GM10266 (cell line): ENCODE measurements around the gene AMIGO2.

Experiments
- DNase-seq: peaks from one replicate; pipeline ENCODE4 v3.0.0; 2012; ENCODE audit errors: extremely low spot score
- TF ChIP-seq, protein P1 (sequence below): IDR thresholded peaks from 2 replicates; pipeline ENCODE4 v1.5.1; 2012; ENCODE audit warnings: mild to moderate bottlenecking, low read depth; ENCODE audit not compliant: control insufficient read depth, insufficient read depth; ENCODE audit errors: missing control alignments

The AMIGO2 gene

DNA sequence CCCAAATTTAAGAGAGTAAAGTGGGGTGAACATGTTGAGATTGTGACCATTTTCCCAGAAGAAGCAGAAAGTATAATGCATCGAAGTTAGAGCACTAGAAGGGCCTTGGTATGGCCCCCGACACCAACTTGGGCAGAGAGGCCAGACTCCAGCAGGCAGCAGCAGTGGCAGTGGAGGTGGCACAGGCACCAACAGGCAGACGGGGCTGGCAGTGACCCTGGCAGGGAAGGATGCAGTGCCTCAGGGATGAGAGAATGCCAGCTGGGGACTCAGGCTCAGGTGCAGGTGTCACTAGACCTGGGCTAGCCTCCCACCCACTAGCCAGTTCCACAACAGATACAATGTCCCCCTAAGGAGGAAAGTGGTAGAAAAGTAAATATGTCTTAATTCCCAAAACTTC, 27.7 kb upstream of the AMIGO2 start:
- TF ChIP-seq, protein P1, sequence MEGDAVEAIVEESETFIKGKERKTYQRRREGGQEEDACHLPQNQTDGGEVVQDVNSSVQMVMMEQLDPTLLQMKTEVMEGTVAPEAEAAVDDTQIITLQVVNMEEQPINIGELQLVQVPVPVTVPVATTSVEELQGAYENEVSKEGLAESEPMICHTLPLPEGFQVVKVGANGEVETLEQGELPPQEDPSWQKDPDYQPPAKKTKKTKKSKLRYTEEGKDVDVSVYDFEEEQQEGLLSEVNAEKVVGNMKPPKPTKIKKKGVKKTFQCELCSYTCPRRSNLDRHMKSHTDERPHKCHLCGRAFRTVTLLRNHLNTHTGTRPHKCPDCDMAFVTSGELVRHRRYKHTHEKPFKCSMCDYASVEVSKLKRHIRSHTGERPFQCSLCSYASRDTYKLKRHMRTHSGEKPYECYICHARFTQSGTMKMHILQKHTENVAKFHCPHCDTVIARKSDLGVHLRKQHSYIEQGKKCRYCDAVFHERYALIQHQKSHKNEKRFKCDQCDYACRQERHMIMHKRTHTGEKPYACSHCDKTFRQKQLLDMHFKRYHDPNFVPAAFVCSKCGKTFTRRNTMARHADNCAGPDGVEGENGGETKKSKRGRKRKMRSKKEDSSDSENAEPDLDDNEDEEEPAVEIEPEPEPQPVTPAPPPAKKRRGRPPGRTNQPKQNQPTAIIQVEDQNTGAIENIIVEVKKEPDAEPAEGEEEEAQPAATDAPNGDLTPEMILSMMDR, result no peak
- DNase-seq, result no peak

DNA sequence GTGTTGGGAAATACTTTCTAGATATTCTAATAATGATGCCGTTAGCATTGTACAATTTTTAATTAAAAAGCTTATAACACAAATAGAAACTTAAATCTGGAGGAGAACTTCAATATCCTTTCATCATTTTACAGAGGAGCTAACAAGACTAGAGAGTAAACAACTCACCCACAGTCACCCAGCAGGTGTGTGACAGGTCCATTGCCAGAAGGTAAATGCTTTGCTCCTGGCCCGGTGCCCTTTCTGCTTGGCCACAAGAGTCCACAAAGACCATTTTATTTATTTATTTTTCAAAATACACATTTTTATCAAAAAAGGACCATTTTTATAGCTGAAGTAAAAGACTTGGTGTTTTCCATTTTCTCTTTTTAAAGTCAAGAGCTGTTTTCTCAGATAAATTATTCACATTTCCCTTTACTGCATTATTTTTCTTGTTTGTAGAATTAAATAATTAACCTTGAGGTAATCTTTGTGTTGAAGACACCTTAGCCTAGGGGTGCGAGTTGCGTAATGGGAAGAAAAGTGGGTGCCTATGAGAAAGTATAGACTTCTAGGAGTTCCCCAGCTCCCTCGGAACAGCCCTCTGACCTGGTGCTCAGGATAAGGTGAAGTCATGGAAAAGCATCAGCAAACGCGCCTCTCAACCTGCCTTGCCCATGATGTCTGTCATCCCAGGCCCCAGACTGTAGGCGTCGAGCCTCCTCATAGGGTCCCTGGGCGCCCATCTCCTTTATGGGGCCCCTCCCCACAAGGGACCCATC, 26.3 kb upstream of the AMIGO2 start:
- DNase-seq, result no peak
- TF ChIP-seq, protein P1, result no peak

DNA sequence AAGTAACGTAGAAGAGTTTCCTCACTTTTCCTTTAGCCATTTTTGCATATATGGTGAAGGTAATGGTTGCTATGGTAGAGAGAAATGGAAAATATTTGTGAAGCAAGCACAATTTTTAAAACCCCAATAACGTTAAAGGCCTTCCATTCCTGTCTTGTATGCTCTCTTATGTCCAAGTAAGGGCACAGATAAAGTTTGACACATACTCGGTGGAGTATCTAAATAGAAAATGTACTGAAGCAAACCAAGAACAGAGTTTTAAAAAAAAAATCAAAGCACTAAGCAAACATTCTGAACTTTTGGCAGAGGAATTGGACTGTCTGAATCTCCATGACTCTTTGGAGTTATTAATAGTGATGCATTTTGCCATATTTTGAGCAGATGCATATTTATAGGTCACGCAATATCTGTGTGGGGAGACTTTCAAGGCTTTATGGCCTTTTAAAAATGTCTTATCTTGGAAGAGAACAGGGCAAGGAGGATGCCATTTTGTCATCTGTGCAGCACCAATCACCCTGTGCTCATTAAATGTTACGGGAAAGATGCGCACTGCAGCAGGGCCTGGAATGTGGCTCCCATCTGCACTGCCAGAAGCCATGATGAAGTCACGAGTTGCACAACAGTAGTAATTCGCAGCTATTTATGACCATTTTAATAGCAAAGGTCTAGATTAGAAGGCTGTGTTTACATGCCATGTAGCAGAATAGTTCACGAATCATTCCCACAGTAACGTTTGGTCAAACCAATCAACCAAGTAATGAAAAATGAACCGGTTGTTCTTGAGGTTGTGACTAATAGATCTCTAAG, 23.3 kb upstream of the AMIGO2 start:
- TF ChIP-seq, protein P1, result no peak
- no peak for DNase-seq

GRCh38 chr12:47102406-47102805, 22.6 kb upstream of the AMIGO2 start:
- DNase-seq, result no peak
- TF ChIP-seq, protein P1, result no peak

- TF ChIP-seq, protein P1, result no peak
- no peak for DNase-seq
Measured at GRCh38 chr12:47100160-47100559, 20.4 kb upstream of the AMIGO2 start.

DNA sequence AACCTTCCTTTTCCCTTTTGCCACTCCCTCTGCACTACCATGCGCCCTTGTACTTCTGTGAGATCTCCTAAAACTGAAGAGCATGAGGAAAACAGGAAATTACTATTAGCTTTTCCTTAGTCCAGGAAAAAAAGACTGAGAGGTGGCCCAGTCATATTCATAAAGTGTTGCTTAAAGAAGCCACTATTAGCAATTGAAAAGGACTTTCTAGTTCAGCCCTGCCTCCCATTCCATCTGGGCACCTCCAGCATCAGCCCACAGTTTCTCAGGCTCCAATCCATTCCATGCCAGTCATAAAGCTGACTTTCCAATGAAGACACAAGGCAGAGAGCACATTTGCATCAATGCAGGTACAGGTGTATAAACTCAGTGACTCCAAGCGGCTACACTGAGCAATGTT, 19.9 kb upstream of the AMIGO2 start:
- no peak for DNase-seq
- TF ChIP-seq, protein P1, result no peak

GRCh38 chr12:47098099-47098498, 18.3 kb upstream of the AMIGO2 start:
- no peak for DNase-seq
- TF ChIP-seq, protein P1, result no peak
